GM19372 (cell line): ENCODE results near the gene ZSWIM4.
A peak's percentile ranks its signal among the peaks of the same experiment; 100 is the strongest.
"Not testable (repeated sequence)": the region's sequence is repeated elsewhere in the genome, so short reads cannot be mapped to it uniquely, and the experiment has no call there.

Experiments used
- ATAC-seq: cut with Tn5 transposase; IDR thresholded peaks from one replicate; pipeline ENCODE4 v1.9.1; 2021; ENCODE audit warnings: mild to moderate bottlenecking, low read depth, moderate library complexity; ENCODE audit not compliant: unreplicated experiment

The ZSWIM4 gene

DNA sequence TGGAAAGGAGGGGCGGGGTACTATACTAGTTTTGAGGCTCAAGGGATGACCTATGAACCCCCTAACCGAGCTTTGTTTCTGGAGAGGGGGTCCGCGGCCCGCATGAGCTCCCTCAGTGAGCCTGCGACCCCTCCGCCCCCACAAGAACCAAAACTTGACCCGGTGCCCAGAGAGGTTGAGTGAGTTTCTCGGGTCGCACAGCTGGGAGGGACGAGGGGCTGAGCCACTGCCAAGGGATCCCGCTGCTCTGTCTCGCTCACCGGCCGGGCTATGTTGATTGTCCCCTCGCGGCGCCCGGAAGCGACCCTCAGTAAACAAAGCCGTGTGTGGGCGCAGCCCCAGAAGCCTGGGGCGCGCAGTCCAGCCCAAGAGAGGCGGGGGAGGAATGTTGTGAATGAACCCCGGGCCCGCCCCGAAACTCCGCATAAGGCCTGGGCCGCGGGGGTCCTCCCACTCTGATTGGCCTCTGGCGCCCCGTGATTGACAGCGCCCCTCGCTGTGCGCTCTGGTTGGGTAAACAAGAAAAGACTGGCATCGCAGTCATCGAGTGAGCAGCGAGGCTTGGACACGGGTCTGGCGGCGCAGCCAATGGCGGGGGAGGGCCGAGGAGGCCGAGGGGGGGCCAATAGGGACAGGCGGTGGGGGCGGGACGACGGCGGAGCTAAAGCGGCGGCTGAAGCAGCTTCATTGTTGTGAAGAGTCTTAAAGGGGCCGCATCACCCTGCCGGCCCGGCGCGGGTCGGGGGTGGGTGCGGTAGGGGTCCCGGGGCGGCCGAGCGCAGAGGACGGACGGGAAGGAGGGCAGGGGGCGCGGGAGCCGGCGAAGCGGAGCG is at the start of gene ZSWIM4:
Gene ZSWIM4, plus strand, starts transcription at position 687 of the 833 bp plus-strand sequence. CDS start 206 bp downstream, outside the sequence.
- ATAC-seq = peak; percentile 93

DNA sequence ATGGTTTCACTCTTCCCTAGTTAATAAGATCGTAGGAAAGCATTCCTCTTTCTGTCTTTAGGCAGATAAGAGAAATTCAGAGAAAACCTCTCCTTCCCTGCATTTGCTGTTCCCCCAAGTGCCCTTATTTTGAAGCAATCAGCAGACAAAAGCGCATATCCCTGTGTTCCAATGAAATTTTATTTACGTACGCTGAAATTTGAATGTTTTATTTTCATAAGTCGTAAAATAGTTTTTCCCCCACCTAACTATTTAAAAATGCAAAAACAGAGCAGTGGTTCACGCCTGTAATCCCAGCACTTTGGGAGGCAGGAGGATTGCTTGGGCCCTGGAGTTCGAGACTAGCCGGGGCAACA is 48.2 kb upstream of the ZSWIM4 start:
- no peak for ATAC-seq

DNA sequence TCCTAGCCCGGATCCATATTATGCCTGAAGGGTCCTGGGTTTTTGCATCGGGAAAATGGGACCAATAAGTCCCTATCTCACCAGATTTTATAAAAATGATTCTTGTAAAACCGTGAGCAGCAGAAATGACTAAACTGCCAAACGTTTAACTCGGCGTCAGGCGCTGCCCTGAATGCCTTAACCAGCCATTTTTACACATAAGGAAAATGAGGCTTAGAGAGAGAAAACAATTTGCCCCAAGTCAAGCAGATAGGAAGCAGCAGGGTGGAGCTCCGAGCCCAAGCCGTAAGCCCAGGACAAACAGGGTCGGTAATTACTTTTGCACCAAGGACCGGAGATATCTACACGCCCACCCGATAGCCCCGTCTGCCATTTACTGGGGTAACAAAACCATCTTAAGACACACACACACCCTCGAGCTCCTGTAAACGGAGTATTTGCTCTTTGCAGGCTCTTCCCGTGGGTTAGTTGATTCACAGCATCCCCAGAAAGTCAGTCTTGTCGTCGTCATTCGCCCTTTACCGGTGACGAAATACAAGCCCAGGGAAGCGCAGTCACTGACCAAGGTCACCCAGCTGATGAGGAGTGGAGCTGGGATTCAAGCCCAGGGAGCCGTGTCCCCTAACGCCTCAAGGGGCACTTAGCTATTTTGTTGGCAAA is 46.9 kb upstream of the ZSWIM4 start:
- ATAC-seq = no peak

DNA sequence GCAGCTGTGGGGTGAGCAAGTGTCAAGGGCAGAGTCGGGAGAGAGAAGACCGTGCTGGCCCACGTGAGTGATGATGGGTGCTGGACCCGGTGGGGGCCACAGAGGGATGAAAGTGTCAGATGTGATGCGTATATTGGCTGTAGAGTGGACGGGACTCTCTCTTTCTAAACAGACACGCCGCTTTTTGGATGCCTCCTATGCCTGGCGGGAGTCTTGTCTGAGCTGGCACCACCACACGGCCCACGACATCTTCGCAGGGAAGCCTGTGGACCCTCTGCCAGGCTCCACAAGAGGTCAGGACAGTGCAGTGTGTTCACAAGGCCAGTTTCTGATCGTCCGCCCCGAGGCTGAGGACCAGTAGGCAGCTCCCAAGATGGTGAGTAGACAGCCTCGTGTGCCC is 43.8 kb upstream of the ZSWIM4 start:
- no peak for ATAC-seq

DNA sequence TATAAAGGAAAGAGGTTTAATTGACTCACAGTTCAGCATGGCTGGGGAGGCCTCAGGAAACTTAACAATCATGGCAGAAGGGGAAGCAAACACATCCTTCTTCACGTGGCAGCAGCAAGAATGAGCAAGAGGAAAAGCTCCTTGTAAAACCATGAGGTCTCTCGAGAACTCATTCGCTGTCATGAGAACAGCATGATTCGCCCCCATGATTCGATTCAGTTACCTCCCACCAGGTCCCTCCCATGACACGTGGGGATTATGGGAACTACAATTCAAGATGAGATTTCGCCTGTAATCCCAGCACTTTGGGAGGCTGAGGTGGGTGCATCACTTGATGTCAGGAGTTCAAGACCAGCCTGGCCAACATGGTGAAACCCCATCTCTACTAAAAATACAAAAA is 41.6 kb upstream of the ZSWIM4 start:
- ATAC-seq = not testable (repeated sequence)

DNA sequence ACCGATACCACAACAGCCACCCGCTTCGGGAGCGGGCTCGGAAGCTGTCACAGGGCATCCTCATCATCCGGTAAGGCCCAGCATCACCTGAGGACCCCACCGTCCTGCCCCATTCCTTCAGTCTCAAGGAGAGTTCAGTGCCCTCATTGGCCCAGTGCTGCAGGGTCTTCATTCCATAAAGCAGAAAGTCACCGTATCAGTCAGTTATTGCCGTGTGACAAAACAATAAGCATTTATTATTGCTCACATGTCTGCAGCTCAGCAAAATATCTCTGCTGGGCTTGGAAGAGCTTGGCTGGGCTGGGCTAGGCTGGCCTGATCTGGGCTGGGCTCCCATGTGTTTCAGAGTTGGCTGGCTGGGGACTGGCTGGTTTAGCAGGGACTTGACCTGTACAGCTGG is 39.0 kb upstream of the ZSWIM4 start:
- ATAC-seq = no peak

DNA sequence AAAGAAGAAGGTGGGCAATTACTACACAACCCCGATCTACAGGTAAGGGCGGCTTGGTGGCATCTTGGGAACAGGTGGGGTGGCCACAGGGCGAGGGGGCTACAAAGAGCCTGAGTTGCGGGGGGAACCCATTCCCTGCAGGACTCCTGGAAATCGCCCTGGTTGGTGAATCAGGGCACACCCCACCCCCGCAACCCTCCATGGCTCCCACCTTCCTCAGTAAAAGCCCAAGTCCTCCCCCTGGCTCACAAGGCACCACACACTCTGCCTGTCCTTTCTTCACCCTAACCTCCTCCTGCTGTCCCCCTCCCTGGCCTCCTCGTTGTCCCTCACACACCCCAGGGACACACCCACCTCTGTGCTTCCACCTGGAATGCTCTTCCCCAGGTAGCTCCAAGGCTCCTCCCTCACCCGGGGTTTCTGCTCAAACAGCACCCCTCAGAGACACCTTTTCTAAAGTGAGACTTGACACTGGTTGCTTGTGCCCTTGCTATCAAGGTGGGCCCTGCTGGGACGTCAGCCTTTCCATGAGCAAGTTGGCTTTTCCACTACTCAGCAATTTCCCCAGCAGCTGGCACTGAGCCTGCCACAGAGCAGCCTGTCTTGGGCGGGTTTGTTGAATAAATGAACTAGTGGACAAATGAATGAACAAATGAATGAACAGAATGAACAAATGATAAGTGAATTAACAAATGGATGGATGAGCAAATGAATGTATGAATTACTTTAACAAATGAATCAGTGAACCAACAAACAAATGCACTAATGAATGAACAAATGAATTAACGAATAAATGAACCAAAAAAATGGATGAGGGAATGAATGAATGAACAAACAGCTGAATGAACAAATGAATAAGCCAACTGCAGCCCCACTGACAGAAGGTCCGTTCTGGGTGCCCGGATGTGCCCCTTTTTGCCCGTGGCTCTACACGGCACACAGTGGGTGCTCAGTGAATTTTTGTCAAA is 37.2 kb upstream of the ZSWIM4 start:
- ATAC-seq = no peak

DNA sequence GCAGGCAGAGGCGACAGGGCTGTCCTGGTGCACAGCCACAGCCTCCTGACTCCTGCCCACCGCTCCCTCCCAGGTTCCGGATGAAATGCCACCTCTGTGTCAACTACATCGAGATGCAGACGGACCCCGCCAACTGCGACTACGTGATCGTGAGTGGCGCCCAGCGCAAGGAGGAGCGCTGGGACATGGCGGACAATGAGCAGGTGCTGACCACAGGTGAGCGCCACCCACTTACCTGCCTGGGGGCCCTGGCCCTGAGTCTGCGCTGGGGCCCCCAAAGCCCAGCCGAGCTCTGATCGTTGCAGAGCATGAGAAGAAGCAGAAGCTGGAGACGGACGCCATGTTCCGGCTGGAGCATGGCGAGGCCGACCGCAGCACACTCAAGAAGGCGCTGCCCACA is 36.4 kb upstream of the ZSWIM4 start:
- ATAC-seq = no peak

DNA sequence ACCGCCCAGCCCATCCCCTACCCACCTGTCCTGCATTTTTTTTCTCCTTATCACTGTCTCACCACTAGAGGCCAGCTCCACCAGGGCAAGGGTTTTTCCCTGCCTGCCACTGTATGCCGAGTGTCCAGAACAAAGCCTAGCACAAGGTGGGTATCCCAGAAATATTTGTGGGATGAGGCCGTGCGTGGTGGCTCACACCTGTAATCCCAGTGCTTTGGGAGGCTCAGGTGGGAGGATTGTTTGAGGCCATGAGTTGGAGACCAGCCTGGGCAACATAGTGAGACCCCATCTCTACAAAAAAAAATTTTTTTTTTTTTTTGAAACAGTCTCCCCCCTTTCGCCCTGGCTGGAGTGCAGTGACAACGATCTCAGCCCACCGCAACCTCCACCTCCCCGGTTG is 33.8 kb upstream of the ZSWIM4 start:
- no peak for ATAC-seq

DNA sequence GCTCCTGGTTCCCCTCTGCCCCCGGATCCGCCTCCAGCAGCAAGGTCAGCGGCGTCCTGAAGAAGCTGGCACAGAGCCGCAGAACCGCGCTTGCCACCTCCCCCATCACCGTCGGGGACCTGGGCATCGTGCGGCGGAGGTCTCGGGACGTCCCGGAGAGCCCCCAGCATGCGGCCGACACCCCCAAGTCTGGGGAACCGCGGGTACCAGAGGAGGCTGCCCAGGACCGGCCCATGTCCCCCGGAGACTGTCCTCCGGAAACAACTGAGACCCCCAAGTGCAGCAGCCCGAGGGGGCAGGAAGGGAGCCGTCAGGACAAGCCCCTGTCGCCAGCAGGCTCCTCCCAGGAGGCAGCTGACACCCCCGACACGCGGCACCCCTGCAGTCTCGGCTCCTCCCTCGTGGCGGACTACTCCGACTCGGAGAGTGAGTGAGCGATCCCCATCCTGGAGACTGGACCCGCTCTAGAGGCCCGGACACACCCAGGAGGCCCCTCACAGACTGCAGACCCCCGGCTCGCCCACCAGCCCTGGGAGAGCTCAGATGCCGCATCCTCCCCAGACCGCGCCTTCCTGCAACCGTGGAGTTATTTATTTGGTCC is 32.5 kb upstream of the ZSWIM4 start:
- ATAC-seq = no peak

DNA sequence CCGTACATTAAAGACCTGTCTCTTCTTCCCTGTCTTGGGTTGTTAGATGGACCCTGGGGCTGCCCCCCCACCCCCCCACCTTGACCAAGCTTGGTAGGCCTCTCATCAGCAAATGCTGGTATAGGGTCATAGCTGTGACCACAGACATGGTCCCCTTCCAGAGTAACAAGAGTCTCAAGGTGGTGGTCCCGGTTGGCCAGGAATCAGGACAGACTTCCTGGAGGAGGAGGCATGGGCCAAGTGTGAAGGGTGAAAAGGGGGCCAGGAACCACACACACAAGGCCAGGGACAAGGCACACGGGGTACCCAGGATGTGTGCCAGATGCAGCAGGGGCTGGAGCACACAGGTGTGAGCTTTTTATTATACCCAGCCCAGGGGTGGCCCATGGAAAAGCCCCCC is 32.0 kb upstream of the ZSWIM4 start:
- ATAC-seq = no peak

DNA sequence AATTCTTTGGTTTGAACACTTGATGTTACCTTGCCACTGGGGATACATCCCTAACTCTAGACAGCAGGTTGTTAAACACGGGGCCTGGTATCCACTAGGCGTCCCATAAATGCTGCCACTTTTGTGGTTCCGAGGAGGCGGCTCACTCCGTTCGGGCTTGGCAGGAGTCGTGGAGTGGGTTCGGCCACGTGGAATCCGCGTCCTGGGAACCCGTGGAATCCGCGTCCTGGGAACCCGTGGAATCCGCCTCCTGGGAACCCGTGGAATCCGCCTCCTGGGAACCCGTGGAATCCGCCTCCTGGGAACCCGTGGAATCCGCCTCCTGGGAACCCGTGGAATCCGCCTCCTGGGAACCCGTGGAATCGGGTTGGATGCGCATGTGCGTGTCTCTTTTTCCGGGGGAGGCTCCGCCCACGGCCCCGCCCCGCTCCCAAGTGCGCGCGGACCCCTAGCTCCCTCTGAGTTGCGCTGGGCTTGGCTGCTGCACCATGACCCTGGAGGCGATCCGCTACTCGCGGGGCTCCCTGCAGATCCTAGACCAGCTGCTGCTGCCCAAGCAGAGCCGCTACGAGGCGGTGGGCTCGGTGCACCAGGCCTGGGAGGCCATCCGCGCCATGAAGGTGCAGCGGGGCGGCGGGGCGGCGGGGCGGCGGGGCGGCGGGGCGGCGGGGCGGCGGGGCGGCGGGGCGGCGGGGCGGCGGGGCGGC is 31.0 kb upstream of the ZSWIM4 start, which contains the start of gene MRI1:
Gene MRI1, plus strand, starts transcription at position 422 of the 707 bp plus-strand sequence. Its CDS starts 67 bp downstream, at position 489.
- peak; percentile 74 for ATAC-seq

DNA sequence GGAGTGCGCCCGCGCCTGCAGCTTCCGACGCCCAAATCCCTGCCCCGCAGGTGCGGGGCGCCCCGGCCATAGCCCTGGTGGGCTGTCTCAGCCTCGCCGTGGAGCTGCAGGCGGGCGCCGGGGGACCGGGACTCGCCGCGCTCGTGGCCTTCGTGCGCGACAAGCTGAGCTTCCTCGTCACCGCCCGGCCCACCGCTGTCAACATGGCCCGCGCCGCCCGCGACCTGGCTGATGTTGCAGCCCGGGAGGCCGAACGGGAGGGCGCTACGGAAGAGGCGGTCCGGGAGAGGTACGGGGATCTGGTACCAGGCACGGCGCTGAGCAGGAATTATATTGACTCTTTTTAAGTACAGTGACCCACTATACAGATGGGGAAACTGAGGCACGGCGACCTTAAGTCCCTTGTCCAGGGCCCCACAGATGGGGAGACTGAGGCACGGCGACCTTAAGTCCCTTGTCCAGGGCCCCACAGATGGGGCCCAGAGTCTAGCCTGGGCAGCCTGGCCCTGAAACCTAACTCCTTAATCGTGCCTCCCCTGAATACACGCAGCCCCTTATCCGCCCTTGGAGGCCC is 30.3 kb upstream of the ZSWIM4 start:
- no peak for ATAC-seq

DNA sequence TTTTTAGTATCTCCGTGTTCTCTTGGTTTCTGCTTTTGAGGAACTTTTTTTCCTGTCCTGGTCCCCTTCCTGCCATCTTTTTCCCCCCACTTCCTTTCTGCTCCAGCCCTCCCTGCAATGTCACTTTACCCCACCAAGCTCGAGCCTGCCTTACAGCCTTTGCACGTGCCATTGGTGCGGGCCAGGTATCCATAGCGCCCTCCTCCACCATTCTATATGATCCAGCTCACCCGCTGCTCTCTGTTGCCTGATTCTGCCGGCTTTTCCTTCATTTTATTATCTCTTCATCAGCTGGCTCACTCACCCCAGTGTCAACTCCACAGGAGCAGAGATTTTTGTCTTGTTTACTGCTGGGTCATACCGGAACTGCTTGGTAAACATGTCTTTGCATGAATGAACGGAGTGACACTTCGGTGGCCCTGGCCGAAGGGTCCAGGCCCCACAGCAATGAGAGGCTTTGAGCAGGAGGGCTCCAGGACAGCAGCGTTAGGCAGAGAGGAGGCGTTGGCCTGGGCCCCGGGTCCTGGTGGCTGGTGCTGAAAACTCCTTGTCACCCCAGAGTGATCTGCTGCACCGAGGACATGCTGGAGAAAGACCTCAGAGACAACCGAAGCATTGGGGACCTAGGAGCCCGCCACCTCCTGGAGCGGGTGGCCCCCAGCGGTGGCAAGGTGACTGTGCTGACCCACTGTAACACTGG is 29.7 kb upstream of the ZSWIM4 start:
- ATAC-seq = no peak

DNA sequence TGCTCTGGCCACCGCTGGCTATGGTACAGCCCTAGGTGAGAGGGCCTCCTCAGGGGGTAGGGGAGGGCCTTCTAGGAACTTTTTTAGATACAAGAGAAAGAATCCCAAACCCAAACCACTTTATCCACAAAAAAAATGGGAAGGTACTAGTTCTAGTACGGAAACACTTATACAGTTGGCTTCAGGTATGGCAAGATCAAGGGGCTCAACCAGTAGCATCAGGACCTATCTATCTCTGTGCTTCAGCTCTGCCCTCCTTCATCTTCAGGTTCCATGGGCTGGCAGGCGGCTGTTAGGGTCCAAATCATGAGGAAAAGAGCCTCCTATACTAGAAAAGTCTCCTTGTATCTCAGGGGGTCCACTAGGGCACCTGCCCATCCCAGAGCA is 29.2 kb upstream of the ZSWIM4 start:
- no peak for ATAC-seq

DNA sequence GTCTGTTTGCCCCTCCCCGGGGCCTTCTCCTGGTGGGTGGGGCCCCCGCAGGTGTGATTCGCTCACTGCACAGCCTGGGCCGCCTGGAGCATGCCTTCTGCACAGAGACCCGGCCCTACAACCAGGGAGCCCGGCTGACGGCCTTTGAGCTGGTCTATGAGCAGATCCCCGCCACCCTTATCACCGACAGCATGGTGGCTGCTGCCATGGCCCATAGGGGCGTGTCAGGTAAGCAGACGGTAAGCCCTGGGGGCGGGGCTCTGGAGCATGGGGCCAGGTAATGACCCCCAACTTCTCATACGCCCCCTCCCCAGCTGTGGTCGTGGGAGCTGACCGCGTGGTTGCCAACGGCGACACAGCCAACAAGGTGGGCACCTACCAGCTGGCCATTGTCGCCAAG is 26.7 kb upstream of the ZSWIM4 start:
- ATAC-seq = no peak

DNA sequence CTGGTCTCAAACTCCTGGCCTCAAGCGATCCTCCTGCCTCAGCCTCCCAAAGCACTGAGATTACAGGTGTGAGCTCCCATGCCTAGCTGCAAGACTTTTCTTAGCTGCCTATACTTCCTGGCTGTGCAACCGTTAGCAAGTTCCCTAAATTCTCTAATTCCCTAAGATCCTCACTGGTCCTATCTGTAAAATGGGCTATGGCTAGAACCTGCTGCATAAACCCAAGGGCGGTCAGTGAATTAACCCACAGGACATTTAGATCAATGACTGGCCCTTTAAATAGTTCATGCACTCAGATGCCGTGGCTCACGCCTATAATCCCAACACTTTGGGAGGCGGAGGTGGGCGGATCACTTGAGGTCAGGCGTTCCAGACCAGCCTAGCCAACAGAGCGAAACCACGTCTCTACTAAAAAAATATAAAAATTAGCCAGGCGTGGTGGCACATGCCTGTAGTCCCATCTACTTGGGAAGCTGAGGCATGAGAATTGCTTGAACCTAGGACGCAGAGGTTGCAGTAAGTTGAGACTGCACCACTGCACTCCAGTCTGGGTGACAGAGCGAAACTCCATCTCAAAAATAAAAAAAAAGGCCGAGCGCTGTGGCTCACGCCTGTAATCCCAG is 25.1 kb upstream of the ZSWIM4 start:
- no peak for ATAC-seq
